Endothelial cell of umbilical vein (primary cell): Measurements from ENCODE around the gene MEGF11. TPM values are rescaled to one million over a fixed set of nuclear protein-coding genes. Genes with fewer than 3 reads are reported as not detected.

Experiments used
- BruUV-seq: library from RNA; stranded (reverse); fragments of 400-500 nt; replicated peaks from 2 replicates; lab custom pipeline; 2021; lab: Mats Ljungman, UMichigan
- CTCF ChIA-PET: fragments of 300-600, 350-600 bp; sonication (Branson Sonifier 250); formaldehyde crosslinking; loops from one replicate; lab custom pipeline; 2021; ENCODE audit warnings: antibody characterized with exemption, inconsistent platforms; lab: Charles Lee
- POLR2A ChIA-PET: fragments of 300-600, 350-600 bp; sonication (Branson Sonifier 250); formaldehyde crosslinking; loops from one replicate; lab custom pipeline; 2021; ENCODE audit warnings: antibody characterized with exemption, inconsistent platforms; lab: Charles Lee
- DNase-seq: peaks from one replicate; pipeline ENCODE4 v3.0.0-alpha.2; 2011; ENCODE audit warnings: low read depth, low spot score
- FAIRE-seq: peaks from 2 replicates; lab custom pipeline; 2011; peaks lifted over from hg19 to GRCh38; lab: Jason Lieb, UNC
- H2AFZ ChIP-seq: 2 replicates; pipeline ENCODE4 v1.6.0; 2012; ENCODE audit warnings: low read depth, low read length, control low read depth, inconsistent platforms
- H3K27ac ChIP-seq: 2 replicates; pipeline ENCODE4 v1.5.1; 2011; ENCODE audit warnings: low read depth, mild to moderate bottlenecking, control low read depth, low read length, moderate library complexity; ENCODE audit not compliant: insufficient read depth
- H3K27me3 ChIP-seq, 2 experiments: 2 replicates each; pipeline versions ENCODE4 v1.6.0 to v1.6.1; 2011; ENCODE audit warnings: low read length in 2 of 2, mixed read lengths in 1 of 2; ENCODE audit not compliant: control insufficient read depth in 2 of 2, insufficient read depth in 2 of 2
- H3K36me3 ChIP-seq, 2 experiments: 2 replicates in 1 of 2; 3 replicates in 1 of 2; pipeline ENCODE4 v1.5.1; 2011; ENCODE audit warnings: low read length in 2 of 2, mild to moderate bottlenecking in 1 of 2, moderate library complexity in 1 of 2; ENCODE audit not compliant: control insufficient read depth in 2 of 2, insufficient read depth in 2 of 2; ENCODE audit errors: extremely low read depth in 1 of 2
- H3K4me1 ChIP-seq: 3 replicates; pipeline ENCODE4 v1.5.1; 2011; ENCODE audit warnings: mild to moderate bottlenecking, low read length; ENCODE audit not compliant: control insufficient read depth, insufficient read depth; ENCODE audit errors: extremely low read depth
- H3K4me2 ChIP-seq: 2 replicates; pipeline ENCODE4 v1.6.1; 2011; ENCODE audit warnings: low read length, control low read depth, mixed read lengths; ENCODE audit not compliant: insufficient read depth
- H3K4me3 ChIP-seq, 3 experiments: fragments of 200-600 bp in 1 of 3; sonication (generic), shearing (Covaris generic) in 1 of 3; replicated peaks in 1 of 3; 2 replicates each; pipeline ENCODE4 v1.5.1; 2011 to 2016; ENCODE audit warnings: control low read depth in 3 of 3, low read length in 3 of 3, mild to moderate bottlenecking in 2 of 3, inconsistent platforms in 1 of 3, low read depth in 1 of 3, moderate library complexity in 1 of 3; ENCODE audit not compliant: insufficient read depth in 1 of 3
- H3K79me2 ChIP-seq: 2 replicates; pipeline ENCODE4 v1.6.0; 2012; ENCODE audit warnings: low read length, inconsistent platforms; ENCODE audit not compliant: control insufficient read depth, insufficient read depth
- H3K9ac ChIP-seq: replicated peaks from 2 replicates; pipeline ENCODE3; 2011; ENCODE audit warnings: low read length, control low read depth; ENCODE audit not compliant: insufficient read depth; ENCODE audit errors: extremely low read depth
- H3K9me1 ChIP-seq: replicated peaks from 3 replicates; pipeline ENCODE4 v1.6.0; 2011; ENCODE audit warnings: mild to moderate bottlenecking, low read length; ENCODE audit not compliant: control insufficient read depth, insufficient read depth; ENCODE audit errors: extremely low read depth
- H3K9me3 ChIP-seq: replicated peaks from 2 replicates; pipeline ENCODE4 v1.5.1; 2012; ENCODE audit warnings: low read length, inconsistent platforms; ENCODE audit not compliant: control insufficient read depth, insufficient read depth
- H4K20me1 ChIP-seq: replicated peaks from 2 replicates; pipeline ENCODE3; 2011; ENCODE audit warnings: mild to moderate bottlenecking, low read length; ENCODE audit not compliant: control insufficient read depth, insufficient read depth; ENCODE audit errors: extremely low read depth
- EZH2 ChIP-seq: IDR thresholded peaks from 2 replicates; pipeline ENCODE4 v1.6.1; 2012; ENCODE audit warnings: borderline replicate concordance, low read depth, mild to moderate bottlenecking, moderate library complexity, low read length, inconsistent platforms; ENCODE audit not compliant: severe bottlenecking
- FOS ChIP-seq: IDR thresholded peaks from 2 replicates; pipeline ENCODE4 v1.6.1; 2011; ENCODE audit warnings: mild to moderate bottlenecking, low read length, moderate library complexity, borderline replicate concordance; ENCODE audit not compliant: insufficient read depth
- GATA2 ChIP-seq: IDR thresholded peaks from 2 replicates; pipeline ENCODE4 v1.7.0; 2011; ENCODE audit warnings: low read depth, mild to moderate bottlenecking, moderate library complexity, mixed read lengths, low read length; ENCODE audit not compliant: insufficient read length, insufficient read depth
- JUN ChIP-seq: IDR thresholded peaks from 2 replicates; pipeline ENCODE4 v1.6.1; 2011; ENCODE audit warnings: borderline replicate concordance, low read depth; ENCODE audit not compliant: insufficient read length, insufficient read depth
- MAX ChIP-seq: IDR thresholded peaks from 2 replicates; pipeline ENCODE4 v1.6.1; 2011; ENCODE audit not compliant: insufficient read depth, insufficient read length
- MYC ChIP-seq: IDR thresholded peaks from one replicate; pipeline ENCODE4 v1.6.1; 2011; ENCODE audit warnings: mild to moderate bottlenecking, low read depth, low read length
- POLR2A ChIP-seq: IDR thresholded peaks from 2 replicates; pipeline ENCODE4 v1.6.1; 2012; ENCODE audit warnings: low read depth, mild to moderate bottlenecking, control low read depth, low read length
- POLR2AphosphoS5 ChIP-seq: IDR thresholded peaks from 2 replicates; pipeline ENCODE4 v1.6.1; 2012; ENCODE audit warnings: low read depth, mild to moderate bottlenecking, control low read depth, low read length, moderate library complexity; ENCODE audit not compliant: insufficient read depth
- dilution Hi-C: fragments of 300-500 bp; cut with MboI; formaldehyde crosslinking; loops from one replicate; pipeline ENCODE4 v1.15.0; 2019; ENCODE audit warnings: low sequenced_read_pairs; ENCODE audit not compliant: extremely low pct_ligation_motif_present
- intact Hi-C: fragments of 100-400 bp; cut with micrococcal nuclease; formaldehyde crosslinking; loops from one replicate; pipeline ENCODE4 v1.10.0; 2022
- polyA plus RNA-seq, 4 experiments: library from polyadenylated mRNA; depleted of rRNA in 3 of 4; stranded (reverse) in 3 of 4; unstranded in 1 of 4; fragments of >200 nt; gene quantifications; 2 replicates each; pipeline versions ENCODE4 v1.2.1 to v1.2.3, GENCODE V29; 2011 to 2012; ENCODE audit warnings: missing spikeins in 1 of 4
- total RNA-seq: library from RNA; stranded (reverse); gene quantifications from 2 replicates; pipeline ENCODE4 v1.2.3, GENCODE V29; 2021
- TF ChIP-seq, protein P1 (sequence below), 2 donors: IDR thresholded peaks; 1 replicate in 1 of 2; 2 replicates in 1 of 2; pipeline ENCODE4 v1.5.1; 2011; ENCODE audit warnings: low read length in 2 of 2, mild to moderate bottlenecking in 2 of 2, moderate library complexity in 2 of 2, control low read depth in 1 of 2, inconsistent platforms in 1 of 2, low read depth in 1 of 2; ENCODE audit not compliant: insufficient read depth in 1 of 2; ENCODE audit errors: extremely low read depth in 1 of 2

Gene MEGF11
- total and polyA plus RNA-seq, 2 donors (not counting 3 experiments of a cell fraction or from before 2014, with no cell fraction given) = not detected

- ChIA-PET POLR2A (no interaction called here), CTCF (no interaction called here)
- H3K27ac ChIP-seq = no peak overlapping the region
- H3K36me3 ChIP-seq = no peaks in the 10 kb centered on the region
- H3K9ac ChIP-seq = no peak overlapping the region
- dilution Hi-C loops = no loop called here
- TF ChIP-seq JUN (no peak), POLR2A (no peak), MYC (no peak), POLR2AphosphoS5 (no peak), GATA2 (no peak), MAX (no peak), FOS (no peak), EZH2 (no peak)
- TF ChIP-seq, protein P1, sequence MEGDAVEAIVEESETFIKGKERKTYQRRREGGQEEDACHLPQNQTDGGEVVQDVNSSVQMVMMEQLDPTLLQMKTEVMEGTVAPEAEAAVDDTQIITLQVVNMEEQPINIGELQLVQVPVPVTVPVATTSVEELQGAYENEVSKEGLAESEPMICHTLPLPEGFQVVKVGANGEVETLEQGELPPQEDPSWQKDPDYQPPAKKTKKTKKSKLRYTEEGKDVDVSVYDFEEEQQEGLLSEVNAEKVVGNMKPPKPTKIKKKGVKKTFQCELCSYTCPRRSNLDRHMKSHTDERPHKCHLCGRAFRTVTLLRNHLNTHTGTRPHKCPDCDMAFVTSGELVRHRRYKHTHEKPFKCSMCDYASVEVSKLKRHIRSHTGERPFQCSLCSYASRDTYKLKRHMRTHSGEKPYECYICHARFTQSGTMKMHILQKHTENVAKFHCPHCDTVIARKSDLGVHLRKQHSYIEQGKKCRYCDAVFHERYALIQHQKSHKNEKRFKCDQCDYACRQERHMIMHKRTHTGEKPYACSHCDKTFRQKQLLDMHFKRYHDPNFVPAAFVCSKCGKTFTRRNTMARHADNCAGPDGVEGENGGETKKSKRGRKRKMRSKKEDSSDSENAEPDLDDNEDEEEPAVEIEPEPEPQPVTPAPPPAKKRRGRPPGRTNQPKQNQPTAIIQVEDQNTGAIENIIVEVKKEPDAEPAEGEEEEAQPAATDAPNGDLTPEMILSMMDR (IDR thresholded peaks at IDR 0.05; ENCODE audit: extremely low read depth in 1 of 2, insufficient read depth in 1 of 2, low read depth in 1 of 2, low read length in 2 of 2) = no peak
- no peak for DNase-seq
- no peaks in the 10 kb centered on the region for H3K4me1 ChIP-seq
- H3K27me3 ChIP-seq = peaks cover 3 to 4% of the 10 kb centered on the region in 2 experiments
- H3K4me3 ChIP-seq = no peak overlapping the region
- no peak overlapping the region for H3K4me2 ChIP-seq
- H3K9me3 ChIP-seq = no peaks in the 10 kb centered on the region
- no peak for FAIRE-seq
- no peak overlapping the region for H2AFZ ChIP-seq
- intact Hi-C loops = no loop called here
- no peaks in the 10 kb centered on the region for H4K20me1 ChIP-seq
- no peaks in the 10 kb centered on the region for H3K9me1 ChIP-seq
- no TSS peak for BruUV-seq
- no peaks in the 10 kb centered on the region for H3K79me2 ChIP-seq
Observed at GRCh38 chr15:66099950-66100671, 153.4 kb downstream of the MEGF11 start.
